GM18508 (cell line): Measurements from ENCODE around the gene EEA1.
"Not testable (repeated sequence)": the region's sequence is repeated elsewhere in the genome, so short reads cannot be mapped to it uniquely, and the experiment has no call there.

Experiments used
- ATAC-seq: cut with Tn5 transposase; IDR thresholded peaks from one replicate; pipeline ENCODE4 v1.9.1; 2021; ENCODE audit warnings: moderate number of reproducible peaks; ENCODE audit not compliant: insufficient read depth, unreplicated experiment

Gene EEA1

GRCh38 chr12:92827836-92828431 is 101.2 kb downstream of the EEA1 start:
- ATAC-seq = no peak

GRCh38 chr12:92821142-92821541 is 108.0 kb downstream of the EEA1 start:
- no peak for ATAC-seq

- ATAC-seq = no peak
These were observed 114.5 kb downstream of the EEA1 start for GRCh38 chr12:92814584-92814983.

GRCh38 chr12:92810370-92810769 is 118.7 kb downstream of the EEA1 start:
- no peak for ATAC-seq

- ATAC-seq = no peak
These were observed 125.2 kb downstream of the EEA1 start for GRCh38 chr12:92803903-92804302.

- no peak for ATAC-seq
These were observed 126.2 kb downstream of the EEA1 start for GRCh38 chr12:92802906-92803305.

- no peak for ATAC-seq
These were observed 132.4 kb downstream of the EEA1 start for GRCh38 chr12:92796650-92797049.

GRCh38 chr12:92794814-92795213 is 134.3 kb downstream of the EEA1 start:
- no peak for ATAC-seq

GRCh38 chr12:92794356-92794755 is 134.7 kb downstream of the EEA1 start:
- not testable (repeated sequence) for ATAC-seq

- ATAC-seq = no peak
These were observed 143.1 kb downstream of the EEA1 start for GRCh38 chr12:92786045-92786444.

GRCh38 chr12:92785563-92785950 is 143.5 kb downstream of the EEA1 start:
- ATAC-seq = no peak

- peak; percentile 89 for ATAC-seq
These were observed 144.1 kb downstream of the EEA1 start for GRCh38 chr12:92784797-92785562.

GRCh38 chr12:92784356-92784755 is 144.7 kb downstream of the EEA1 start:
- ATAC-seq = no peak

GRCh38 chr12:92779902-92780301 is 149.2 kb downstream of the EEA1 start:
- no peak for ATAC-seq

GRCh38 chr12:92778525-92778924 is 150.6 kb downstream of the EEA1 start:
- ATAC-seq = no peak

- ATAC-seq = no peak
These were observed 153.7 kb downstream of the EEA1 start for GRCh38 chr12:92775416-92775815.

- no peak for ATAC-seq
These were observed 158.1 kb downstream of the EEA1 start for GRCh38 chr12:92771001-92771400.

- ATAC-seq = peak; percentile 83
These were observed 159.8 kb downstream of the EEA1 start for GRCh38 chr12:92769124-92769901.

GRCh38 chr12:92765871-92766270 is 163.2 kb downstream of the EEA1 start:
- no peak for ATAC-seq

- ATAC-seq = no peak
These were observed 164.3 kb downstream of the EEA1 start for GRCh38 chr12:92764831-92765230.

GRCh38 chr12:92762773-92763172 is 166.3 kb downstream of the EEA1 start:
- no peak for ATAC-seq
